Measurements from ENCODE around the gene AIP. TPM values are rescaled to one million over a fixed set of nuclear protein-coding genes. Genes with fewer than 3 reads are reported as not detected.

AIP gene
- total RNA-seq, 1 experiment from 2014 or later: 87.8 TPM

- H3K4me1 ChIP-seq (ENCODE audit: control insufficient read depth, insufficient read depth, low read length): peaks cover under 1% of the 10 kb centered on the region; the same call in 1 of the 2 replicates
- ChIA-PET CTCF (no interaction called here), POLR2A (no interaction called here)
- no peak for TF ChIP-seq SIN3A (IDR thresholded peaks at IDR 0.05; ENCODE audit: borderline replicate concordance, insufficient read depth, low read depth, low read length)
- H3K4me3 ChIP-seq (ENCODE audit: low read depth in 2 of 2, low read length in 2 of 2): no peak overlapping the region
- peaks cover 11% of the 10 kb centered on the region; the same call in 1 of the 2 replicates for H3K9me3 ChIP-seq (ENCODE audit: control insufficient read depth, insufficient read depth, low read depth, low read length)
- in situ Hi-C loops (cut with HindIII; ENCODE audit: low pct_unique_long_range_greater_than_20kb, low sequenced_read_pairs) (no loop called here), intact Hi-C loops (cut with micrococcal nuclease; ENCODE audit: unreplicated experiment) (no loop called here)
- no peaks in the 10 kb centered on the region for H3K36me3 ChIP-seq (ENCODE audit: control insufficient read depth, insufficient read depth, low read length)
- DNase-seq (ENCODE audit: low read depth, low spot score) (no peak), ATAC-seq (no peak)
- no TSS peak for BruUV-seq (replicated peaks)
- no peaks in the 10 kb centered on the region for H3K27me3 ChIP-seq (ENCODE audit: control insufficient read depth, insufficient read depth, low read length)
- no peak overlapping the region for H3K27ac ChIP-seq (ENCODE audit: low read length)
These were observed 56.7 kb downstream of the AIP start for GRCh38 chr11:67539550-67539949.

Small RNAs within 50 kb of the gene (microRNA-seq; reads per million reads assigned to microRNA genes)
- gene MIR6752 (ENCODE audit: unreplicated experiment): not detected

Other genes with a start within 250 kb of the AIP start
- gene GRK2, start 216.6 kb upstream of the AIP start, total RNA-seq (2021; ENCODE audit: unreplicated experiment): 103 TPM
- 76.5 TPM for gene ANKRD13D, start 193.7 kb upstream of the AIP start, total RNA-seq (2021; ENCODE audit: unreplicated experiment)
- gene SSH3, start 179.5 kb upstream of the AIP start, total RNA-seq (2021; ENCODE audit: unreplicated experiment): 79.8 TPM
- 78.7 TPM for gene POLD4, start 129.5 kb upstream of the AIP start, total RNA-seq (2021; ENCODE audit: unreplicated experiment)
- gene CLCF1, start 109.4 kb upstream of the AIP start, total RNA-seq (2021; ENCODE audit: unreplicated experiment): 9.3 TPM
- gene RAD9A, start 91.0 kb upstream of the AIP start, total RNA-seq (2021; ENCODE audit: unreplicated experiment): 33.1 TPM
- 361 TPM for gene PPP1CA, start 81.2 kb upstream of the AIP start, total RNA-seq (2021; ENCODE audit: unreplicated experiment)
- 0.33 TPM for gene TBC1D10C, start 78.9 kb upstream of the AIP start, total RNA-seq (2021; ENCODE audit: unreplicated experiment)
- gene CARNS1, start 67.3 kb upstream of the AIP start, total RNA-seq (2021; ENCODE audit: unreplicated experiment): 1.0 TPM
- gene RPS6KB2, start 54.5 kb upstream of the AIP start, total RNA-seq (2021; ENCODE audit: unreplicated experiment): 68.5 TPM
- gene PTPRCAP, start 45.3 kb upstream of the AIP start, total RNA-seq (2021; ENCODE audit: unreplicated experiment): 0.82 TPM
- gene CORO1B, start 39.5 kb upstream of the AIP start, total RNA-seq (2021; ENCODE audit: unreplicated experiment): 158 TPM
- not detected for gene GPR152, start 30.3 kb upstream of the AIP start, total RNA-seq (2021; ENCODE audit: unreplicated experiment)
- not detected for gene CABP4, start 27.7 kb upstream of the AIP start, total RNA-seq (2021; ENCODE audit: unreplicated experiment)
- gene TMEM134, start 13.8 kb upstream of the AIP start, total RNA-seq (2021; ENCODE audit: unreplicated experiment): 65.0 TPM
- 70.4 TPM for gene PITPNM1, start 22.3 kb downstream of the AIP start, total RNA-seq (2021; ENCODE audit: unreplicated experiment)
- 76.1 TPM for gene CDK2AP2, start 25.1 kb downstream of the AIP start, total RNA-seq (2021; ENCODE audit: unreplicated experiment)
- not detected for gene CABP2, start 40.4 kb downstream of the AIP start, total RNA-seq (2021; ENCODE audit: unreplicated experiment)
- 570 TPM for gene GSTP1, start 100.8 kb downstream of the AIP start, total RNA-seq (2021; ENCODE audit: unreplicated experiment)
- gene NDUFV1, start 123.9 kb downstream of the AIP start, total RNA-seq (2021; ENCODE audit: unreplicated experiment): 281 TPM
- gene NUDT8, start 146.9 kb downstream of the AIP start, total RNA-seq (2021; ENCODE audit: unreplicated experiment): 13.2 TPM
- not detected for gene TBX10, start 156.7 kb downstream of the AIP start, total RNA-seq (2021; ENCODE audit: unreplicated experiment)
- 0.26 TPM for gene ACY3, start 167.7 kb downstream of the AIP start, total RNA-seq (2021; ENCODE audit: unreplicated experiment)
- not detected for gene ALDH3B2, start 191.6 kb downstream of the AIP start, total RNA-seq (2021; ENCODE audit: unreplicated experiment)

All from Panc1 (cell line).